ENCODE measurements around the gene GGN. TPM values are rescaled to one million over a fixed set of nuclear protein-coding genes. Genes with fewer than 3 reads are reported as not detected.
A peak's percentile ranks its signal among the peaks of the same experiment; 100 is the strongest.

Gene GGN
- polyA plus RNA-seq, 1 of the 3 experiments (the other 2 are of a cell fraction), result 0.48 TPM

GRCh38 chr19:38402967-38403674, 15.3 kb upstream of the GGN start, which contains the start of gene FAM98C (continued):
- TF ChIP-seq ZBTB33 (IDR thresholded peaks at IDR 0.05; ENCODE audit: borderline replicate concordance, low read depth) (no peak), GABPA (IDR thresholded peaks at IDR 0.05; ENCODE audit: low read depth) (no peak), IRF3 (IDR thresholded peaks at IDR 0.05; ENCODE audit: low read depth, low read length) (no peak; the same call in 1 of the 2 replicates), FOSL2 (IDR thresholded peaks at IDR 0.05; ENCODE audit: borderline replicate concordance, low read depth) (no peak), MXI1 (IDR thresholded peaks at IDR 0.05; ENCODE audit: low read depth, low read length) (no peak; the same call in 1 of the 2 replicates), FOXM1 (IDR thresholded peaks at IDR 0.05; ENCODE audit: low read depth) (no peak), TAF1 (IDR thresholded peaks at IDR 0.05; ENCODE audit: borderline replicate concordance, low read depth, low read length) (peak; percentile 56), TEAD4 (IDR thresholded peaks at IDR 0.05; ENCODE audit: borderline replicate concordance, insufficient read depth) (no peak), SMC3 (IDR thresholded peaks at IDR 0.05; ENCODE audit: low read depth, low read length) (peak; percentile 43), RFX5 (IDR thresholded peaks at IDR 0.05; ENCODE audit: low read length) (peak; percentile 66), YY1 (IDR thresholded peaks at IDR 0.05; ENCODE audit: low read depth) (peak; percentile 51; the same call in 1 of the 2 replicates), POLR2AphosphoS5 (IDR thresholded peaks at IDR 0.05; ENCODE audit: low read depth, low read length) (peak; percentile 49; the same call in 1 of the 2 replicates), PBX3 (IDR thresholded peaks at IDR 0.05) (no peak), EZH2phosphoT487 (IDR thresholded peaks at IDR 0.05; ENCODE audit: borderline replicate concordance, low read depth) (no peak), CTCF (IDR thresholded peaks at IDR 0.05) (peak; percentile 82), RXRA (IDR thresholded peaks at IDR 0.05; ENCODE audit: borderline replicate concordance, low read depth) (no peak), MAX (IDR thresholded peaks at IDR 0.05; ENCODE audit: low read depth) (peak; percentile 84)

Data from SK-N-SH (cell line).